Medulla oblongata (tissue), 1 donor: Measurements from ENCODE around the gene NCKAP1.
"Not testable (repeated sequence)": the region's sequence is repeated elsewhere in the genome, so short reads cannot be mapped to it uniquely, and the experiment has no call there.

Experiments used
- DNase-seq: peaks from one replicate; pipeline ENCODE4 v3.0.0-alpha.2; 2015; ENCODE audit errors: extremely low spot score

The NCKAP1 gene

GRCh38 chr2:182912518-182912915, 125.7 kb downstream of the NCKAP1 start:
- DNase-seq, result no peak

GRCh38 chr2:182911813-182912517, 126.3 kb downstream of the NCKAP1 start:
- no peak for DNase-seq

GRCh38 chr2:182910965-182911364, 127.3 kb downstream of the NCKAP1 start:
- DNase-seq, result no peak

GRCh38 chr2:182907081-182907830, 131.0 kb downstream of the NCKAP1 start:
- no peak for DNase-seq

- DNase-seq, result no peak
Measured at GRCh38 chr2:182906454-182906853, 131.8 kb downstream of the NCKAP1 start.

GRCh38 chr2:182904844-182905243, 133.4 kb downstream of the NCKAP1 start:
- no peak for DNase-seq

- DNase-seq, result no peak
Measured at GRCh38 chr2:182903566-182903965, 134.7 kb downstream of the NCKAP1 start.

- no peak for DNase-seq
Measured at GRCh38 chr2:182901748-182902147, 136.5 kb downstream of the NCKAP1 start.

- no peak for DNase-seq
Measured at GRCh38 chr2:182898718-182899117, 139.5 kb downstream of the NCKAP1 start.

- DNase-seq, result no peak
Measured at GRCh38 chr2:182897137-182897536, 141.1 kb downstream of the NCKAP1 start.

- no peak for DNase-seq
Measured at GRCh38 chr2:182895798-182896197, 142.5 kb downstream of the NCKAP1 start.

- DNase-seq, result no peak
Measured at GRCh38 chr2:182895169-182895568, 143.1 kb downstream of the NCKAP1 start.

GRCh38 chr2:182894174-182894573, 144.1 kb downstream of the NCKAP1 start:
- no peak for DNase-seq

- no peak for DNase-seq
Measured at GRCh38 chr2:182893666-182894065, 144.6 kb downstream of the NCKAP1 start.

GRCh38 chr2:182893035-182893434, 145.2 kb downstream of the NCKAP1 start:
- not testable (repeated sequence) for DNase-seq

GRCh38 chr2:182891611-182892010, 146.6 kb downstream of the NCKAP1 start:
- DNase-seq, result no peak

GRCh38 chr2:182890773-182891378, 147.4 kb downstream of the NCKAP1 start:
- no peak for DNase-seq

- DNase-seq, result no peak
Measured at GRCh38 chr2:182890305-182890704, 148.0 kb downstream of the NCKAP1 start.

GRCh38 chr2:182887753-182888415, 150.4 kb downstream of the NCKAP1 start:
- DNase-seq, result no peak

- DNase-seq, result no peak
Measured at GRCh38 chr2:182887093-182887492, 151.2 kb downstream of the NCKAP1 start.

GRCh38 chr2:182885771-182886170, 152.5 kb downstream of the NCKAP1 start:
- no peak for DNase-seq

GRCh38 chr2:182883451-182883850, 154.8 kb downstream of the NCKAP1 start:
- no peak for DNase-seq
